GM18520 (cell line): ENCODE measurements around the gene DCTN3.
"Not testable (repeated sequence)": the region's sequence is repeated elsewhere in the genome, so short reads cannot be mapped to it uniquely, and the experiment has no call there.

Source experiments
- ATAC-seq: cut with Tn5 transposase; IDR thresholded peaks from one replicate; pipeline ENCODE4 v1.9.1; 2021; ENCODE audit not compliant: unreplicated experiment

Gene DCTN3

GRCh38 chr9:34647651-34648050, 27.4 kb upstream of the DCTN3 start:
- ATAC-seq, result no peak

- no peak for ATAC-seq
Measured at GRCh38 chr9:34647084-34647403, 26.7 kb upstream of the DCTN3 start.

GRCh38 chr9:34646211-34647083, 26.2 kb upstream of the DCTN3 start, which contains the start of gene GALT:
TSS of gene GALT (plus strand) at chr9:34646675. CDS start at chr9:34646705, 30 bp downstream.
- peak; percentile 64 for ATAC-seq

GRCh38 chr9:34644766-34645314, 24.5 kb upstream of the DCTN3 start:
- no peak for ATAC-seq

DNA sequence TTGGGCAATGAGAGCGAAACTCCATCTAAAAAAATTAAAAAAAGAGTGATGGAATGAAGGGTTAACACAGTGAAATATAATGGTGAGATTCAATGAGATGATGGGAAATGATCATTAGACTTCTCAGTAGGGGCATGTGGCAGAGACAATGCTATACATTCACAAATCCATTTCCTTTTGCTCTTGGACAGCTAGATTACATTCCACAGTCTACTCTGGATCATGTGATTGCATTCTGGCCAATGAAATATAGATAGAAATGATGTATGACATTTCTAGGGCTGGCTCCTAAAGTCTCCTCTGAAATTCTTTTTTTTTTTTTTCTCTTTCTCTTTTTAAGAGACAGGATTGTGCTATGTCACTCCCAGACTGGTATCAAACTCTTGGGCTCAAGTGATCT, 22.4 kb upstream of the DCTN3 start:
- no peak for ATAC-seq

DNA sequence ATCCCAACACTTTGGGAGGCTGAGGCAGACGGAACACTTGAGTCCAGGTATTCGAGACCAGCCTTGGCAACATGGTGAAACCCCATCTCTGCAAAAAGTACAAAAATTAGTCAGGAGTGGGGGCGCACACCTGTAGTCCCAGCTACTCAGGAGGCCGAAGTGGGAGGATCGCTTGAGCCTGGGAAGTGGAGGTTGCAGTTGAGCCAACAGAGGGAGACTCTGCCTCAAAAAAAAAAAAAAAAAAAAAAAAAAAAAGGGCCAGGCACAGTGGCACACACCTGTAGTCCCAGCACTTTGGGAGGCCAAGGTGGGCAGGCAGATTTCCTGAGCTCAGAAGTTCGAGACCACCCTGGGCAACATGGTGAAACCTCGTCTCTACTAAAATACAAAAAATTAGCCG, 19.0 kb upstream of the DCTN3 start:
- ATAC-seq, result not testable (repeated sequence)

- ATAC-seq, result no peak
Measured at GRCh38 chr9:34638138-34638445, 17.8 kb upstream of the DCTN3 start.

DNA sequence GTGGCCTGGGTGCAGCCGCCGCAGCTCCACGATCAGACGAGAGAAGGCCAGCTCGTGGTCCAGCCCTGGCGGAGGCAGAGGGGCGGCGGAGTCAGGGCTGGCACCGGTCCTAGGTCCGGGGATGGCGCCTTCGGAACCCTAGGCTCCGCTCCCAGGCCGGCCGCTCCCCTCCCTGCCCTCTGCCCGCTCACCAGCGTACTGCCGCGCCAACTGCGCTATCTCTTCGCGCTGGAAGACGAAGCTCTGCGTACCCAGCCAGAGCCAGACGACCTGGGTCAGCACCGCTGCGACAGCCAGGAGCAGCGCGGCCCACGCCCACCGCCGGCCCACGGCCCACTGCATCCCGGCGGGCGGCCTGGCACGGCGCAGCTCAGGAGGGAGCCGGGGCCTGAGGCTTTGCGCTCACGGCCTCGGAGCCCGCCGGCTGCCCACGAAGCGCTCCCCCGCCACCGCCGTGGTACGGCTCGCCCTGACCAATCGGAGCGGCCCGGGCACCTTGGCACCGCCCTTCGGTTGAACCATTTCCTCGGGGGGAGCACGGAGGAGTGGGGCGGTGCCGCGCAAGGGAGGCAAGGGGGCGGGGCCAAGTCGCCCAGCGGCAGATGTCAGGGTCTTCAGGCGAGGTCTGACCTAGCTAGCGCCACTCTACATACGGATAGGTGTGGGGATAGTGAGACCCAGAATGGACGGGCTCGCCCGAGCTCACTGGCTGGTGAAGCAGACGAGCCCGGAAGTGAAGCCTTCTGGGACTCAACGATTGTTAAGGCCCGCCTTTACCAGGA, 17.3 kb upstream of the DCTN3 start, which contains the start of gene SIGMAR1:
TSS of gene SIGMAR1 (minus strand) at position 432 of the 782 bp plus-strand sequence. CDS start at position 342, 90 bp downstream.
- peak; percentile 79 for ATAC-seq

DNA sequence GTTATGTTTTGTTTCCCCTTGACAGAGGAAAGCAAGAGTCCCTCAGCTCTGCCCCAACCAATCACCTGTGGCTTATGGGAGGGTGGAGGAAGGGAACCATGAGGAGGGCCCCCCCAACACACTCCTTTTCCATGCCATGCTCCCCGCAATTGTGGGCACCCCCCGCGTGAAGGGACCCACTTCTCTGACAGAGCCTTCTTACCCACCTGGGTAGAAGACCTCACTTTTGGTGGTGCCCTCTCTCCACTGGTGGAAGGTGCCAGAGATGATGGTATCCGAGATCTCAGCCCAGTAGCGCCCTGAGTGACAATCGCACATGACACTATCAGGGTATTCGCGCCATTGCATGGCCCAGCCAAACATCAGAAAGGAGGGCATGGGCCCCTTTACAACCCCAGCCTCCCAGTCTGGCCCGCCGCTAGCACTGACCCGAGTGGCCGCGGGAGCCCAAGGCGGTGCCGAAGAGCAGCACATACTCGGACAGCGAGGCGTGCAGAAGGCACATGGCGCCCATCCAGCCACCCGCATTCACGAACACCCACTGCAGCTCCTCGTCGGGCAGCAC, 16.6 kb upstream of the DCTN3 start:
- ATAC-seq, result no peak

- ATAC-seq, result no peak
Measured at GRCh38 chr9:34635556-34635955, 15.3 kb upstream of the DCTN3 start.

DNA sequence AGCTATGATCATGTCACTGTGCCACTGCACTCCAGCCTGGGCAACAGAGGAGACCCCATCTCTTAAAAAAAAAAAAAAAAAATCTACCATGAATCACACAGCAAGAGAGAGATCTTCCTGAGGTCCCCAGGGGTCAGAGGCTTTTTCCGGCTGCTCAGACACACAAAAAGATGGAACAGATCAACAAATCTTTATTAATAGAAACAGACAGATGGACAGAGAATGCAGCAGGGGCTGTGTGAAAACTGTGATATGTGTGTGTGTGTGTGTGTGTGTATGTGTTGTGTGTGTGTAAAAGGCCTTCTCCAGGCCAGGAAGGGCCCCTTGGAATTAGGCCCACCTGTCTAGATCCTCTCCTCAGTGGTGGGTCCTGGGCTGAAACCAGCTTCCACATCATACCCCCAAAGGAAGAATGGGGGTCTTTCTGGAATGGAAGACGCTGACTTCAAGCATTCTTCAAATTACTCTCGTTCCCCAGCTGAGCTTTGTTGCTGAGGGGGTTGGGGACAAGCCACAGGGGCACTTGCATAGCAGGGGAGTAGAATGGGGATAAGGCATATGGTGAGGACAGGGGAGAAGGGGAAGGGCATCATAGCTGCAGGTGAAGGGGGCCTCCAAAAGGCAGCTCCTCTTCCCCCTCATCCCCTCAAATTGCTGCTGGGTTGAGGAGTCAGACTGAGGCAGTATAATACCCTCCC, 14.4 kb upstream of the DCTN3 start:
- no peak for ATAC-seq

GRCh38 chr9:34633851-34634550, 13.7 kb upstream of the DCTN3 start:
- no peak for ATAC-seq

DNA sequence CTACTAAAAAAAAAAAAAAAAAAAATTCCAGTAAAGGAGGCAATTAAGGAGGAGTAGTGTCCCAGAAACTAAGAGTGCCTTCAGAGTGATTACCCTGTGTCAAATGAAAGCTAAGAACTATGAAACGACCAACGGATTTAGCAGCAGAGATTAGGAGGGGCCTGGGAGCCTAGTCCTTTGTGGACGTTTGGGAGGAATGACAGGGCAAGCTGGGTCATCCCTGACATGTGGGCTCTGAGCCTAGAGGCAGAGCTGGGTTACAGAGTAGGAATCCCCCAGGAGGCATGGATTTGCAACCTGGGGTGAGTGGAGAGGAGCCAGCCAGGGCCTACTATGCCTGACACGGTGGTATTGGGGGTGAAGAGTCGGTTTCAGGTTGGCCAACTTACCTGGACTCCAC, 12.9 kb upstream of the DCTN3 start:
- ATAC-seq, result no peak

- no peak for ATAC-seq
Measured at GRCh38 chr9:34630402-34631154, 10.3 kb upstream of the DCTN3 start.

DNA sequence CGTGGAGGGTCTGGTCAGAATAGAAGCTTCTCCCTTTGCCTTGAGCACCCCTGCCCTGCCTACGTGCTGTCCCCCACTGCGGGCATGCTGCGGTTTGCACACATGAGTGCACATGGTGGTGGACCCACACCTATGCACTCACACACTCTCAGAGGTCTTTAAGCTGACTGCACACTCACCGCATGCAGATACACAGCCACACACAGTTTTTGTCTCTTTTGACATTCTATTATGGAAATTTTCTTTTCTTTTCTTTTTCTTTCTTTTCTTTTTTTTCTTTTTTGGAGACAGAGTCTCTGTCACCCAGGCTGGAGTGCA, 9.2 kb upstream of the DCTN3 start:
- ATAC-seq, result no peak

DNA sequence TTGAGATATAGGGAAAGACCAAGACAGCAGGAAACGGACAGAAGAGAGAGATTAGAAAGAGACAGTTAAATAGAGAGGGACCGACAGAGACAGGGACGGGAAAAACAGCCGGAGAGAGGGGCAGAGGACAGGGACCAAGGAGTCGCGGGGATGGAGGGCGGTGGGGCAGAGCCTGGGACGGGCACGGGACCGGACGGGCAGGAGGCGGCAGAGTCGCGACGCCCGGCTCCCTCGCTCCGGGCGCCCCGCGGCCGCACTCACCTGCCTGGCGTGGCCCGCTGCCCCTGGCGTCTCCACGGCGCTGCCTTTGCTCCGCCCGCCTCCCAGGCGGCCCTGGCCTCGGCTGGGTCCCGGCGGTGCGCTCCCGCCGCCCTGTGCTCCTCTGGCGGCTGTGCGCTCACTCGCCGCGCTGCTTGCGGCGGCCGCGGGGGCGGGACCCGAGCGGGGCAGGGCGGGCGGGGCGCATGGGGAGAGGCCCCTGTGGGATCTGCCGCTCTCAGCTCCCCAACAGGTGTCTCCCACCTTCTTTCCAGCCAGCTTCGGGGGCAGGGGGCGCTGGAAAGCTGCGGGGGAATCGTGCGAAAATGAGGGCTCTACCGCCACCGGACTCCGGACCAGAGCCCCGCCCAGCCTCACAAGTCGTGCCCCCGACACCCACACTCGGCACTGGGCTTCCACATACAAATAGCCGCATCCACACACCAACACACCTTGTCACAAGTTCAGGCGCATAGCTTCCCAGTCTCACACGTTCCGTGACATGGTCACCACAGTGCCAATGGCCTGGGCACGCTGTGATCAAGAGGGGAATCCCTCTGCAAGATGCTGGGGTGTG, 8.6 kb upstream of the DCTN3 start, which contains the start of gene ARID3C:
TSS of gene ARID3C (minus strand) at position 411 of the 835 bp plus-strand sequence. CDS start 1,052 bp downstream, outside the sequence.
- ATAC-seq, result no peak

- no peak for ATAC-seq
Measured at GRCh38 chr9:34627716-34628655, 7.7 kb upstream of the DCTN3 start.

DNA sequence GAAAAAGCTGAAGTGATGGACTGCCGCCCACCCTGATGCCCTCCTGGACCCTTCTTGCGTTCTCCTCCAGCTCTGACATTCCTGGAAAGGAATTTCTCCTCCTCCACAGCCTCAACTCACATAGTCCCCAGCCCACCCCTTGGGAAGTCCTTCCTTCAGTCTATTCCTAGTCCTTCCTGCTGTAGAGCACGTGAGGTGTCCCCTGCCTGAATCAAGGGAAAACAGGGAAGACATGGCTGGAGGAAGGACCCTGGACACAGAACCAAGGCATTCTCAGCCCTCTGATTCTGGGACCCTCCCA, 4.8 kb upstream of the DCTN3 start:
- no peak for ATAC-seq
